Prostate gland (tissue), 2 donors: ENCODE results near the gene PNKP. TPM values are rescaled to one million over a fixed set of nuclear protein-coding genes. Genes with fewer than 3 reads are reported as not detected.

Experiments
- DNase-seq: peaks from one replicate; pipeline ENCODE4 v3.0.0-alpha.2; 2019; ENCODE audit warnings: low spot score
- H3K27ac ChIP-seq, 2 donors: fragments of 200-600 bp; sonication (generic); 2 replicates each; pipeline ENCODE4 v1.5.1; 2017 to 2019
- H3K27me3 ChIP-seq: fragments of 200-600 bp; sonication (generic); replicated peaks from 2 replicates; pipeline ENCODE4 v1.5.1; 2019; ENCODE audit not compliant: insufficient read depth
- H3K36me3 ChIP-seq, 2 donors: fragments of 200-600 bp; sonication (generic); 1 replicate in 1 of 2; 2 replicates in 1 of 2; pipeline versions ENCODE4 v1.5.1 to v1.8.1; 2017 to 2019
- H3K4me1 ChIP-seq: fragments of 200-600 bp; sonication (generic); replicated peaks from 2 replicates; pipeline ENCODE4 v1.5.1; 2019
- H3K4me3 ChIP-seq, 2 donors: fragments of 200-600 bp; sonication (generic); 2 replicates each; pipeline ENCODE4 v1.5.1; 2017 to 2019
- H3K9me3 ChIP-seq: fragments of 200-600 bp; sonication (generic); 2 replicates; pipeline ENCODE4 v1.5.1; 2017
- POLR2A ChIP-seq: fragments of 450-650 bp; IDR thresholded peaks from one replicate; pipeline ENCODE4 v1.6.1; 2016; ENCODE audit warnings: antibody characterized with exemption, mild to moderate bottlenecking
- POLR2AphosphoS5 ChIP-seq: sonication (generic); formaldehyde crosslinking; IDR thresholded peaks from one replicate; pipeline ENCODE4 v1.6.1; 2017; ENCODE audit warnings: antibody characterized with exemption
- WGBS: methylation state at CpG from one replicate; pipeline ENCODE4 v1.1.5; 2018; 5-methylcytosine and 5-hydroxymethylcytosine counted together
- intact Hi-C: fragments of 100-400 bp; cut with DNase I; formaldehyde crosslinking; loops from one replicate; pipeline ENCODE4 v1.14.2; 2022
- total RNA-seq, 2 donors: library from RNA; depleted of rRNA; stranded (reverse); fragments of >200 nt; gene quantifications; one replicate each; pipeline ENCODE4 v1.1.0, GENCODE V29; 2016
- TF ChIP-seq, protein P1 (sequence below), 4 experiments: fragments of 200-600 bp in 2 of 4; fragments of 450-650 bp in 2 of 4; sonication (generic) in 2 of 4; IDR thresholded peaks; 1 replicate in 3 of 4; 2 replicates in 1 of 4; pipeline ENCODE4 v1.5.1; 2016 to 2019; ENCODE audit warnings: antibody characterized with exemption in 4 of 4, mild to moderate bottlenecking in 2 of 4, moderate library complexity in 2 of 4

Gene PNKP
- total RNA-seq, 2 donors from 2014 or later, result 64.9 to 128 TPM

DNA sequence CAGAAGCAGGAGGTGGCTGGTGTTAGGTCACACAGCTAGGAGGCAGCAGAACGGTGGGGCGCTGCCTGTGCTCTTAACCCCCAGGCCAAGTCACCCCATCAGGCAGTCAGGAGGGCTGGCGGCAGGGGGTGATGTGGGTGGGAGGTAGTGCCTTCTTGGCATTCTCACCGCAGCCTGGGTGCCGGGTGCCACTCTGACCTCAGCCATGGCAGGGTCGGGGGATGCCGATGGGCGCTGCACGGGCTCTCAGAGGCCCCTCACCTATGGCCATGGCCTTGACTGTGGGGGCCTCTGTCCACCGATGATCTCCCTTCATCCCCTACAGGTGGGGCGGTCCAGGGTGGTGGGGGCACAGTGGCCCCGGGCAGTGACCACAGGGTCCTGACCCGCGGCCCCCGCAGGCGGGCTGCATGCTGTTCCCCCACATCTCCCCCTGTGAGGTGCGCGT, 10.8 kb downstream of the PNKP start:
- Histone ChIP-seq H3K27ac (peak overlapping the region in 1 of 2 donors; percentile 31), H3K9me3 (no peaks in the 10 kb centered on the region), H3K27me3 (no peaks in the 10 kb centered on the region), H3K4me3 (no peak overlapping the region), H3K36me3 (peaks cover 2 to 32% of the 10 kb centered on the region in 2 donors), H3K4me1 (peaks cover 4% of the 10 kb centered on the region)
- no peak for TF ChIP-seq POLR2AphosphoS5
- TF ChIP-seq, protein P1, sequence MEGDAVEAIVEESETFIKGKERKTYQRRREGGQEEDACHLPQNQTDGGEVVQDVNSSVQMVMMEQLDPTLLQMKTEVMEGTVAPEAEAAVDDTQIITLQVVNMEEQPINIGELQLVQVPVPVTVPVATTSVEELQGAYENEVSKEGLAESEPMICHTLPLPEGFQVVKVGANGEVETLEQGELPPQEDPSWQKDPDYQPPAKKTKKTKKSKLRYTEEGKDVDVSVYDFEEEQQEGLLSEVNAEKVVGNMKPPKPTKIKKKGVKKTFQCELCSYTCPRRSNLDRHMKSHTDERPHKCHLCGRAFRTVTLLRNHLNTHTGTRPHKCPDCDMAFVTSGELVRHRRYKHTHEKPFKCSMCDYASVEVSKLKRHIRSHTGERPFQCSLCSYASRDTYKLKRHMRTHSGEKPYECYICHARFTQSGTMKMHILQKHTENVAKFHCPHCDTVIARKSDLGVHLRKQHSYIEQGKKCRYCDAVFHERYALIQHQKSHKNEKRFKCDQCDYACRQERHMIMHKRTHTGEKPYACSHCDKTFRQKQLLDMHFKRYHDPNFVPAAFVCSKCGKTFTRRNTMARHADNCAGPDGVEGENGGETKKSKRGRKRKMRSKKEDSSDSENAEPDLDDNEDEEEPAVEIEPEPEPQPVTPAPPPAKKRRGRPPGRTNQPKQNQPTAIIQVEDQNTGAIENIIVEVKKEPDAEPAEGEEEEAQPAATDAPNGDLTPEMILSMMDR (IDR thresholded peaks at IDR 0.05), result no peak
- TF ChIP-seq POLR2A, result no peak
- DNase-seq, result no peak
- 82% methylated on average over 13 of the region's 18 CpGs for WGBS
- intact Hi-C loops, result no loop called here

DNA sequence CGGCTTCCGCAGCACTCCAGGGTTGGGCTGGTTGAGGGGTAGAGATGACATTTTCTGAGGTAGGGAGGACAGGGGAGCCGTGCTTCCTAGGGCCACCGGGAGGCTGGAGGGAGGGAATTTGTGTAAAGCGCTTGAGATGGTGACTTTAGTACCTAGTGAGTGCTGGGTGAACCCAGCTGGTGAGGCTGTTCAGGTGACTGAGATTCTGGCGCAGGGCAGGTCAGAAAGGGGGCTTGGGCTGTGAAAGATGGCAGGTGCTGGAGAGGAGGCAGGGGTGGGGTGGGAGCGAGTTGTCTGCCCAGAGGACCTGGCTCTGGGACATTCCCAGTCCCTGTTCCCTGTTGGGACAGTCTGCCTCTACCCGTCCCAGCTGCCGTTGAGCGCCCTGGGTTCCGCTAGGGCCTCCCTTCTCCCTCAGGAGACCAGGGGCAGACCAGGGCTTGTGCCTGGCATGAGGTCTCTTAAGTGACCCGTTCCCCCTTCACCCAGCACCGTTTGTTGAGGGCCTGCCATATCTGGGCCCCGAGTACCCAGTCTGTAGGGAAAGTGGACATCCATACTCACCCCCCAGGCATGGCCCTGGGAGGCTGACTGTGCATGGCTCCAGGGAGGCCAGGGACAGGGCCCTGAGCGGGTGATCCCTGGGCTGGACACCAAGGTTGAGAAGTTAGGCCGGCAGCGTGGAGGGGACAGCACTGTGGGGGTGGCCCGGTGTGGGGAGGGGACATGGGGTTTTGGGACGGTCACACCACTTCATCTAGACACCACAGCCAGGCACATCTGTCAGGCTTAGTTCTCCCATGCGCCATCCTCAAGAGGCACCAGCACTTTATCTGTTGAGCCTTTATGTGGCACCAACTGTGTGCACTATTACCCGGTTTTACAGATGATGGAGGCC, 11.5 kb downstream of the PNKP start:
- H3K9me3 ChIP-seq, result no peaks in the 10 kb centered on the region
- H3K4me1 ChIP-seq, result peaks cover 4% of the 10 kb centered on the region
- peaks cover 2 to 32% of the 10 kb centered on the region in 2 donors for H3K36me3 ChIP-seq
- H3K27me3 ChIP-seq, result no peaks in the 10 kb centered on the region
- H3K27ac ChIP-seq, result peak overlapping the region in 1 of 2 donors; percentile 31
- intact Hi-C loops, result no loop called here
- WGBS, result 77% methylated on average over 19 of the region's 21 CpGs
- TF ChIP-seq POLR2A, result no peak
- TF ChIP-seq, protein P1 (IDR thresholded peaks at IDR 0.05), result no peak
- no peak overlapping the region for H3K4me3 ChIP-seq
- DNase-seq, result no peak

DNA sequence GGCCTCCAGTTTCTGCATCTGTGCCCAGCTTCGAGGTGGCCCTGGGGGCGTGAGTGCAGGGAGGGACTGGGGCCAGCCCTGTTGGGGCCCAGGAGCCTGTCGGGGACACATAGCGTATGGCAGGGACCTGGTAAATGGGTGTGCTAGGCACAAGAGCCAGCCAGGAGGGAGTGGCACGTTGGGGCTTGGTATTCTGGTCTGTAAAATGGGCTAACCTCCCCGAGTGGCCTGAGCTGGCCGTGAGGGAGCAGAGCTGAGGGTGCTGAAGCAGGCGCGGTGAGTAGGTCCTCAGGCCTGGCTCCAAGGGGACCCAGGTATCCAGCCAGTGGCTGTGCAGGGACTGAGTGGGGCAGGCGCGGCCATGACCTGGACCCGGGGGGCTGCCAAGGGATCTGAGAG, 12.1 kb downstream of the PNKP start:
- intact Hi-C loops, result no loop called here
- H3K27me3 ChIP-seq, result no peaks in the 10 kb centered on the region
- TF ChIP-seq, protein P1 (IDR thresholded peaks at IDR 0.05), result no peak
- TF ChIP-seq POLR2A (no peak), POLR2AphosphoS5 (no peak)
- no peaks in the 10 kb centered on the region for H3K4me1 ChIP-seq
- no peaks in the 10 kb centered on the region for H3K9me3 ChIP-seq
- DNase-seq, result no peak
- H3K36me3 ChIP-seq, result peaks cover 2 to 32% of the 10 kb centered on the region in 2 donors
- 82% methylated on average over 12 of the region's 12 CpGs for WGBS
- peak overlapping the region in 1 of 2 donors; percentile 31 for H3K27ac ChIP-seq
- H3K4me3 ChIP-seq, result no peak overlapping the region

DNA sequence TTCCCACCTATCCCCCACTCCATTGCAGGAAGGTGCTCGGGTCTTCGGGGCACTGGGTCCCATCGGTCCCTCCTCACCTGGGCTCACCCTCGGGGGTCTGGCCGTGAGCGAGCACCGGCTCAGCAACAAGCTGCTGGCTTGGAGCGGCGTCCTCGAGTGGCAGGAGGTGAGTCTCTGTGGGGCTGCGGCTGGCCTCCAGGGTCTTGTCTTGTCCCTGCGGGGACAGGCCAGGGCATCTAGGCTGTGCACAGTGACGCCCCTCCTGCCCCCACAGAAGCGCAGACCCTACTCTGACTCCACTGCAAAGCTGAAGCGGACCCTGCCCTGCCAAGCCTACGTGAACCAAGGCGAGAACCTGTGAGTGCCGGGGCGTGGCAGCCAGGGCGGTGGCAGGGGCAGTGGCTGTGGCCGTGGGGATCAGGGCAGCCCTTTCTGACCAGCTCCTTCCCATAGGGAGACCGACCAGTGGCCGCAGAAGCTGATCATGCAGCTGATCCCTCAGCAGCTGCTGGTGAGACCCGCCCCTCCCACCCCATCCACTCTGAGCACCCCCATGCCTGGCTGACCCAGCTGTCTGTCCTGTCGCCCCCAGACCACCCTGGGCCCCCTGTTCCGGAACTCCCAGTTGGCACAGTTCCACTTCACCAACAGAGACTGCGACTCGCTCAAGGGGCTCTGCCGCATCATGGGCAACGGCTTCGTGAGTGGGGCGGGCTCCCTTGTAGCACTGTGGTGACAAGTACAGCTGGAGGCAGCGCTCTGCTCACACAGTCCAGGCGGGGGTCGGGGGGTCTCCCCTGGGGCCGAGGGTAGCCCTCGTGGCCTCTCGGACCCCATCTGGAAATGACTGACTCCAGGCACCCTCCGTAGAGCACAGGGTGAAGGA, 12.8 kb downstream of the PNKP start:
- 89% methylated on average over 20 of the region's 39 CpGs for WGBS
- no peaks in the 10 kb centered on the region for H3K27me3 ChIP-seq
- H3K27ac ChIP-seq, result peak overlapping the region in 1 of 2 donors; percentile 31
- no peak overlapping the region for H3K4me3 ChIP-seq
- no peaks in the 10 kb centered on the region for H3K4me1 ChIP-seq
- intact Hi-C loops, result loop anchor here (5.0 kb wide), 1 partner anchor 37 kb away; the partner anchor contains the start of gene MED25
- no peak for DNase-seq
- H3K9me3 ChIP-seq, result no peaks in the 10 kb centered on the region
- H3K36me3 ChIP-seq, result peaks cover 2 to 32% of the 10 kb centered on the region in 2 donors
- TF ChIP-seq POLR2A (no peak), POLR2AphosphoS5 (no peak)
- TF ChIP-seq, protein P1 (IDR thresholded peaks at IDR 0.05), result no peak
